Measurements from ENCODE around the gene VPS37B.
"Not testable (repeated sequence)": the region's sequence is repeated elsewhere in the genome, so short reads cannot be mapped to it uniquely, and the experiment has no call there.

The VPS37B gene

DNA sequence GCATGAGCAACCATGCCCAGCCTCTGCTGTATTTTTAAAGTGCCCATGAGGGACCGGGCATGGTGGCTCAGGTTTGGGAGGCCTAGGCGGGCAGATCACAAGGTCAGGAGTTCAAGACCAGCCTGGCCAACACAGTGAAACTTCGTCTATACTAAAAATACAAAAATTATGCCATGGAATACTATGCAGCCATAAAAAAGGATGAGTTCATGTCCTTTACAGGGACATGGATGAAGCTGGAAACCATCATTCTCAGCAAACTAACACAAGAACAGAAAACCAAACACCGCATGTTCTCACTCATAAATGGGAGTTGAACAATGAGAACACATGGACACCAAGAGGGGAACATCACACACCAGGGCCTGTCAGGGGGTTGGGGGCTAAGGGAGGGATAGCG, 9.3 kb upstream of the VPS37B start:
- not testable (repeated sequence) for DNase-seq

DNA sequence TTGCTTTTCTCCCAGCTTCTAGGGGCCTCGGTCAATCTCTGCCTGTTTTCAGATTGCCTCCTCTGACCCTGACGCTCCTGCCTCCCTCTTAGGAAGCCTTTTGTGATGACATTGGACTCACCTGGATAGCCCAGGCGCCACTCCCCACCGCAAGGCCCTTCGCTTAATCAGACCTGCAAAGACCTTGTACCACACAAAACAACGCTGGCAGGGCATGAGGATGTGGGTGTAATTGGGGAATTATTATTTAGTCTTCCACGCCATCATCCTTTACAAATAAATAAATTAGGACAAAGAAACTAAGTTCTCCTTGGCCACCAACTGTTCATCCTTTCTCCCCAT, 7.7 kb upstream of the VPS37B start:
- no peak for DNase-seq

DNA sequence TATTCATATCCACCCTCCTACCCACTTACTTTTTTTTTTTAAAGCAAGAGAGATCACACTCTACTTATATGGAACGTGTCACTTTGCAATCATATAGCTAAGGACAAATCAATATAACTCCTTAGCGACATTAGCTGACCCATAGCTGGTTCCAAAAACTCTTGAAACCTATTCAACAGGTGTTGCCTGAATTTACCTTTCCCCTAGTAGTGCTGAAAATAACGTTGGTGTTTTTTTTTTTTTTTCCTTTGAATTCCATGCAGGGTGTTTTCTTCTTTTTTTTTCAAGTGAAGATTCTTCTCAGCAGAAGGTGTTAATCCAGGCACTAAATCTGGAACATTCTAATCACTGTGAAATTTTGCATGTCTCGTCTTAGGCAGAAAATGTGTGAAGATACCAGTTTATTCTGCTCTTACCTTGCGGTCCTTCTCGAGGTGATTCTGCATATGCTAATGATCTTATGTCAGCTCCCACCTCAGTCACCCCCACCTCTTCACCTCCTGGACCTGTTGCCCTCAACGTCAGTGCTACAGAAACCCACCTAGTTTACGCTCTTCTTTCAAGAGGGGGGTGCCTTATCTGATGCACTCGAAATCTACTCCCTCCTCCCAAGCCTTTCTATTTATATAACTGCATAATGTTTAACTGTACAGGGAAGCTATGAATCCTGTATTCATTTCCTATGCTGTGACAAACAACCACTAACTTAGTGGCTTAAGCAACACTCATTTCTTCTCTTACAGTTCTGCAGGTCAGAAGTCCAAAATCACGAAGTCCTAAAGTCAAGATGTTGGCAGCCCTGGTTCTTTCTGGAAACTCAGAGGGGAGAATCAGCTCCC, 7.1 kb upstream of the VPS37B start:
- no peak for DNase-seq

DNA sequence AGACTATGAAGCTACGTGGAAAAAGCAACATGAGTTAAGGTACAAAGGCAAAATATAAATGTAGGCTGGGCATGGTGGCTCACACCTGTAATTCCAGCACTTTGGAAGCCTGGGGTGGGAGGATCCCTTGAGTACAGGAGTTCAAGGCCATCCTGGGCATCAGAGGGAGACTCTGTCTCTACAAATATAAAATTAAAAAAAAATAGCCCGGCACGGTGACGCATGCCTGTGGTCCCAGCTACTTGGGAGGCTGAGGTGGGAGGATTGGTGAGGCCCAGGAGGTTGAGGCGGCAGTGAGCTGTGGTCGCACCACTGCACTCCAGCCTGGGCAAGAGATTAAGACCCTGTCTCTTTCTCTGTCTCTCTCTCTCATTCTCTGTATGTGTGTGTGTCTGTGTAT, 4.0 kb upstream of the VPS37B start:
- DNase-seq = no peak

DNA sequence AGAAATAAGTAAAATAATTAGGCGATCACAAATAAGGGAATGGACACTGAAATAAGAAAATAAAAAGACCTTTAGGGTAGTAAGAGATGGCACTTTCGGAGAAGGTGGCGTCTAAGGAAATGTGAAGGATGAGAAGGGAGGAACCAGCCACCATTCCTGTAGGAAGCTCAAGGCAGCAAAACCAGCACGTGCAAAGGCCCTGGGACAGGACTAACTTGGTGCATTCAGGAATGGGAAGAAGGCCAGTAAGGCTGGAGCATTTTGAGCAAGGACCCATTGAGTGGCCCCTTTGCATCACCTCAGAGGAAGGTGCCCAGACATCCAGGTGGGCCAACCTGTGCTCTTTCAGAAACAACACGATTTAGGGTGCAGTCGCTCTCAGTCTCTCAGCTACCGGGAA, 738 bp upstream of the VPS37B start:
- no peak for DNase-seq

DNA sequence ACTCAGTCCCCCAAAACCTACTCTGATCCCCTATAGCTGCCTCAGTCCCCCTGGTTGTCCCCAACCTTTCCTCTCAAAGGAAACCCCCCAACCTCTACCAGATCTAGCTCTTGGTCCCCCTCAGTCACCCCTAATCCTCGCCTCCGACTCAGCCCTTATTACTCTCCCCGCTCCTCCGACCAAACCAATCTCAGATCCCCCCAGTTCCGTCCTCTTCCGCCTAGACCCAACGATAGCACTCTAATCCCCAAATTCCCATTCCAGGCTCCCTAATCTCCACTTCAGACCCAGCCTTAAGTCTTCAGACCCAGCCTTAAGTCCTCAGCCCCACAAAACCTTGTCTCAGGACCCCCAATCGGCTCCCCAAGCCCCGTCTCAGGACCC, 612 bp downstream of the VPS37B start:
- DNase-seq = peak; percentile 47

DNA sequence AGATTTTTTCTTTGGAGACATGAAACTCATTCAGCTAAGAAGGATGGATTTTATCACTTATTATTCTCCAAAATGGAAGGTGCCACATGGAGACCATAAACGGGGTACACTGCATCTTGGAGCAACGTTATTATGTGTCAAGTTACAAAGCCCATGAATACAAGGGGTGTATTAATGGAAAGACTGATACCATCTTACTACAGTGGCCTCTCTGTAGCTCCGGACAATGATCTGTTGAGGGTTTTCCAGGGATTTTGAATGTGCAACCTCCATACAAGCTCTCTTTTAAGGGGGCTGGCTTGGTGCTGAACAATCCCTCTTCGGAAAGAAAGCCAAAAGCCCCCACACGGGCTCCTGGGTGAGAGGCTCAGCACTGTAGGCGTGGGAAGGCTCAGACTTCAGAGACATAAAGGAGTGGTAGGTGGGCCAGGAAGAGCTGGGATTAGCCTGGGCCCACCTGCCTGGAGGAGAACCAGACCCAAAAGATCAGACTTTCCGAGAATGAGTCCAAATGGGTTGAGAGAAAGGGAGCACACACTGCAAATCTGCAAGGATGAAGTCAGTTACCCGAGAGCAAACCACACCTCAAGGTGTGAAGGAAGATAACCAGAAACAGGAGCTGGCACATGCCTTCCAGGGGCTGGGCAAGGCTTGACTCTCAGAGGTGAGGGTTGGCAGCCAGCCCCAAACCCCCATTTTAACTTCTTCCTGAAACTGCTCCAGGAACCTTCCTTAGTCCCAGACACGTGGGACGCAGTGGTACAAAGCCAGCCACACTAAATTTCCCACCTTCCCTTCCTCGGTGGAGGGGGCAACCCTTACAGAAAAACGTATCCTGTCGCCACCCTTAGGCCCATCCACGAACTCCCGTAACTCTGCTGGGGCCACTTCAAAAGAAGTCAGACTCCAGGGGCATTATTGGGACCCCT, 1.5 kb downstream of the VPS37B start:
- no peak for DNase-seq

DNA sequence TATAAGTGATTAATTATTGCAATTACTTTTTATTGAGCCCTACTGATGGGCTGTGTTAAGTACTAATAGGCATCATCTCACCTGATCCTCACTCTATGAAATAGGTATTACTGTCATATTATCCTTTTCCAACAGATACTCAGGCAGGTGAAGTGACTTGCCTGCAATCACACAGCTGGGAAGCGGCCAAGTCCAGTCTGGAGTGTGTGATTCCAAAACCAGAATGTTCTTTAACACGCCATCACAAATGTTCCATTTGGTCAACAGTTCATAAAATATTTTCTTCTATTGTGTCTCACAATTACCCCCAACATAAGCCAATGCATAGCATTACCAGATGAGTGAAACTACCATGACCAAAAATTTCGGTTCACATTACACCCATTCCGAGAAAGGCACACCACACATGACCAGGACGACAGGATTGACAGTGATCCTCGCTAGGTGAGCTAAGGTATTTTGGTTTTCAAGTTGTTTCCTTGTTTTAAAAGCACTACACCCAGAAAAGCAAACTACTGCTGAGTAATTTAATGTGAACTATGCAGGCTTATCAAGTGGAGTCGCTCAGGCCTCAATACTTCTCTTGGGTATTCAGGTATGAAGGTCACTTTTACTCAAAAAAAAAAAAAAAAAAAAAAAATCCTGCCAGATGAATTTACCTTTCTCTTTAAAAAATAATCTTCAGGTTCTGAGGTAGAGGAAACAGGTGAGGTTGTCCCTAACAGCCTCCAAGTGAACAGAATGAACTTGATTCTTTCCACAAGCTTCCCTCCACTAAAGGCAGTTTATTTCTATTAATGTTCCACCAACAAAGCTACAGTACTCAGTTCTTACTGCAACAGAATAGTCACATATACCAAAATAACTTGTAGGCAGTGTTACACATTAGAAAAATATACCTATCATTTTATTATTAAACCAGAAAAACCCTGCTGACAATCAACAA, 2.4 kb downstream of the VPS37B start:
- DNase-seq = no peak

DNA sequence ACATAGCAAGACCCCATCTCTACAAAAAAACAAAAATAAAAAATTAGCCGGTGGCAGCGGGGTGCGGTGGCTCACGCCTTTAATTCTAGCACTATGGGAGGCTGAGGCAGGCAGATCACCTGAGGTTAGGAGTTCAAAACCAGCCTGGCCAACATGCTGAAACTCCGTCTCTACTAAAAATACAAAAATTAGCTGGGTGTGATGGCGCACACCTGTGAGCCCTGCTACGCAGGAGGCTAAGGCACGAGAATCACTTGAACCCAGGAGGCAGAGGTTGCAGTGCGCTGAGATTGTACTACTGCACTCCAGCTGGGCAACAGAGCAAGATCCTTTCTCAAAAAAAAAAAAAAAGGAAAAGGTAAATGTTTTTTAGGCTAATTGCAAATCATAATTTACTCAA, 3.2 kb downstream of the VPS37B start:
- not testable (repeated sequence) for DNase-seq

DNA sequence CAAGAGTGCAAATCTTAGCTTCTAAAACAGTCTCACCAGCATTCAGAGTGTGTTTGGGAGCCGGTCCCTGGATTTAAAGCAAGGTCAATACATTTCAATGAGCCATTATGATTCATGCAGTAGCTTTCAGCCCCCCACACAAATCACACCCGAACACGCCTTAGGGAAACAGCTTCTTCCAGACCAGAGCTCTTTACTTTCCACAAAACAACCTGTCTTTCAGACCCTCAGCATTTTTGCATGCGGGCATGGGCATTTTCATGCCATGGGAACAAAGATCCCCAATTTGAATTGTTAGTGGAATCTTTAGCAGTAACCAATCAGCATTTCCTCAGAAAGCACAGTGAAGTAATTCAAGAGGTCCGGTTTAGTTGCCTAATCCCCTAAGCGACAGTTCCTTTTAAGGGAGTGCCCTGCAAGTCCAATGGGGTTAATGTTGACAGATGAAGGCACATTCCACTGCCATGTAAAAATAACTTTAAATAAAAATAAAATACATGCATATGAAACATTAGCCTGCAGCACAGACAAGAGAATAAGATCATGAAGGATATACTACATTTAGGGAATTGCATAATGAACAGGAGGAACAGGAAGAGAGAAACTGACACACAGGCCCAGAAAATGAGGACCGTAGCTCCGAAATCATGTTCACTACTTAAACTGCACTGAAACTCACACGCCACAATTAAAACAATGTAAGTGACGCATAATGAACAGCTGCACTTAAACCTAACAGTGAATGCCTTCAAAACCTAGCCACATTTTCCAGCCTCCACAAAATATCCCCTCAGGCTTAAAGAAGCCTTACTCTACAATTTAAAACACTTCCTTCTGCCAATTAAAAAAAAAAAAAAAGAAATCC, 4.0 kb downstream of the VPS37B start:
- DNase-seq = no peak

DNA sequence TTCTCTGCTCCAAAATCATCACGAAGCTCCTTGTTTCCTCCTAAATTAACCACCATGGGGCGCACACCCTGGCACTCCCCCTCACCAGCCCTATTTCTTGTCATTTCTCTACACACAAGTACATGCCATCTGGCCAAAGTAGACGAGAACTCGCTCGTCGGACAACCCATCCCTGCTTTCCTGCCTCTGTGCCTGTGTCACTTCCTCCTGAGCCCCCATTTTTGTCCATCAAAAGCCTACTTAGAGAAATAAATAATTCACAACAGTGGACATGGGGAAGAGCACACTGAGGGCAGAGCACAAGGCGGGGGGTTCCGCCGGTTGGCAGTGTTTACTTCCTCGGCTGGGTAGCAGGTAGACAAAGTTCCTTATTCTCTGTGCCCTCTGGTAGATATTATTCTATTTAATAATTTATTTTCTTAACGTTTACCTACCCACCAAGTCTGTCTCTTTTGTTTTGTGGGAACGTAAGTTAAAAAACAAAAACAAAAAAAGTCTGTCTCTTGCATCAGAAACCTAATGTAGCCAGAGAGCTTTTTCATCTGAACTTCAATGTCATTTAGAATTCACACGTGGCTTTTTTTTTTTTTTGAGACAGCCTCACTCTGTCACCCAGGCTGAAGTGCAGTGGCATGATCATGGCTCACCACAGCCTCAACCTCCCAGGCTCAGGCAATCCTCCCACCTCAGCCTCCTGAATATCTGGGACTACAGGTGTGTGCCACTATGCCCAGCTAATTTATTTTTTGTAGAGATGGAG, 6.0 kb downstream of the VPS37B start:
- no peak for DNase-seq

DNA sequence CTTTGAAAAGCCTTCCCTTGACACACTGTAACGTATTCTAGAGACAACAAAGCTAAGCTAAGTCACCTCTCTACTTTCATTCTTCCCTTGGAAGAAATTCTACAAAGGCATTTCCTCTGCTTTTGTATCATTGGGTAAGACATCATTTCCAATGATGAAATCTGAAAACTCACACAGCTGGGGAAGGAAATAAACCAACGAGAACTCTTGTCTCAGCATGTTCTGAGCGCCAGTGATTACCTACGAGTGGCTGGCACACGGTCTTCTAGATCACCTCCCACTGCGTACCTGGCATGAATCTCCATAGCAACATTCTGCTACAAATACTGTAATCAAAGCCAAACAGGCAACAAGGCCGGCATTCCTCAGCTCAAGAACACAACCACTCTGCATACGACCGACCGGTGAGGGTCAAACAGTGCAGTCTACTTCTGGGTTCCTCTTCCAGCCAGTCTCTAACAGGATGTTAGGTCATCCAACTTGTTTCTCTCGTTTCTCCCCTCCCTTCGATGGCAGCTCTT, 7.6 kb downstream of the VPS37B start:
- DNase-seq = peak; percentile 88

DNA sequence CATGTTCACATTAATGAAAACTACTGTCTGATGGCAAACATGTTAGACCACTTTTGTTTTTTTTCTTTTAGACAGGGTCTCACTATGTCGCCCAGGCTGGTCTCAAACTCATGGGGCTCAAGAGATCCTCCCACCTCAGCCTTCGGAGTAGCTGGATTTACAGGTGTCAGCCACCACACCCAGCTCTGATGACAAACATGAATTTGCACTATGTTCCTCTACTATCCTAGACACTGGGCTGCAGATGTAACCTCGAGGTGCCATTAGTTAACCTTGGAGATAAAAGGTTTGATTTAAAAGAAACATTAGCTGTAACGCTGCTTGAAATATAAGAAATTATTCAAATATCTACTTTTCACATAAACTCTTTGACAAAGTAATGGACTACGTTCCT, 8.1 kb downstream of the VPS37B start:
- DNase-seq = no peak

DNA sequence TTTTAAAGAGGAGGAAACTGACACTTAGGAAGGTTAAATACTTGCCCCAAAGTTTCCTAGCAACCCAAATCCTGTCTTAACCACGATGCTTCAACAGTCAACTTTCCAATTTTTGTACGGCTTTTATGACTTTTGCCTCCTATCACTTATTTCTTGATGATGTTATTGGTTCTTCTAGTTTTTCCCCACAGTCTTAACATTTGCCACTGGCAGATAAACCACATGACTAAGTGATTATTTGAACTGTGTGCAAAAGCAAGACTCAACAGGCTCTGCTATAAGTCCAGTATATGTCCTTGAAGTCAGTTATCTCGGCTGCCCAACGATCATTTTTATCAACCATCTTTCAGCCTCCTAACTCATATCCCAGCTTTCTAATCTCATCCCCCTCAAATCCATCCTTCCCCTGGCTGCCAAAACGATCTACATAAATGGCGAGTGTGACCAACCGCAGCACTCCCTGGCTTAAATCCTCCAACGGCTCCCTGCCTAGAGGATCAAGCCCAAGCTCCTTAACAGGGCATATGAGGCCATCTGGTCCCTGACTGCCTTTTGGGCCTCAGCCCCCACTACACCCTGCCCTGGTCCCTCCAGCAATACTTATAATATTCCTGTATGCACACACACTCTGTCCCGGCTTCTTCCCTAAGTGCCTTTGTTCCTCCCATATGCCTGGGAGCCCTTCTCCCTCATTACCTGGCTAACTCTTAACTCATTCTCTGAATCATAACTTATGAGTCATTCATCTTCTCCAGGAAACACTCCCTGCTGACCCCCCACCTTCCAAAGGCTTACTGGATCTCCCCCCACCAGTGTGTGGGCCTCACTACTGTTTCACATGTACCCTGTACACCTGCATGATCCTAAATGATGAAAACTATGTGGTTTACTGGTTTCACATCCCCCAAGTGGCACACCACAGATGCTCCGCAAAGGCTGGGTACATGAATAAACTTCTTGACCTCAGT, 8.8 kb downstream of the VPS37B start:
- DNase-seq = peak; percentile 62

DNA sequence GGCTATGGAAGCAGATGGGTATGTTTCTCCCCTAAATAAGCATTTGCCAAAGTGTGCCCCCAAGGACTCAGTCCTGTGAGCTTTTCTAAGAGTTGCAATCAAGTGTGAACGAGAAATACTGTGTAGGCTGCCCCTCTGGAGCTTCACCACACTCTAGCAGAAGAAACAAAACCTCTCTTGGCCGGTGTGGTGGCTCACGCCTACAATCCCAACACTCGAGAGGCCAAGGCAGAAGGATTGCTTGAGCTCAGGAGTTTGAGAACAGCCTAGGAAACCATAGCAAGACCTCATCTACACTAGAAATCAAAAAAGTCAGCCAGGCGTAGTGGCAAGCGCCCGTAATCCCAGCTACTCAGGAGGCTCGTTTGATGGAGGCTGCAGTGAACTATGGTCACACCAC, 9.8 kb downstream of the VPS37B start:
- DNase-seq = no peak

DNA sequence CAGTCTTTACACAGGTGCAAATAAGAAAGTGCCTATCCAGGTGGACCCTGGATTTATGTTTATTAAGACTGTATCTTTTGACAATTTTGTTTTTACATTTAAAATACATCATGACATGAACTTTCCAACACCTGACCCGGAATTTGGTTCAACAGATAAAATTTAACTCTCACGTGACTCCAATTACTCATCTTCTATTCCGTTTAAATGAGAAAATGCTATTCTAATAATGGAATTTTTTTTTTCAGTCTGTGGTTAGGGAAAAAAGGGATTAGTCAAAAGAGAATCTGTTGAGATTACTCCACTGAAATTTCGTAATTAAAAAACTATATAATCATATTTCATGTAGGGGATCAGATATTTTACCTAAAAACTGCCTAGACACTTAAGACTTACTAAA, 11.1 kb downstream of the VPS37B start:
- no peak for DNase-seq

DNA sequence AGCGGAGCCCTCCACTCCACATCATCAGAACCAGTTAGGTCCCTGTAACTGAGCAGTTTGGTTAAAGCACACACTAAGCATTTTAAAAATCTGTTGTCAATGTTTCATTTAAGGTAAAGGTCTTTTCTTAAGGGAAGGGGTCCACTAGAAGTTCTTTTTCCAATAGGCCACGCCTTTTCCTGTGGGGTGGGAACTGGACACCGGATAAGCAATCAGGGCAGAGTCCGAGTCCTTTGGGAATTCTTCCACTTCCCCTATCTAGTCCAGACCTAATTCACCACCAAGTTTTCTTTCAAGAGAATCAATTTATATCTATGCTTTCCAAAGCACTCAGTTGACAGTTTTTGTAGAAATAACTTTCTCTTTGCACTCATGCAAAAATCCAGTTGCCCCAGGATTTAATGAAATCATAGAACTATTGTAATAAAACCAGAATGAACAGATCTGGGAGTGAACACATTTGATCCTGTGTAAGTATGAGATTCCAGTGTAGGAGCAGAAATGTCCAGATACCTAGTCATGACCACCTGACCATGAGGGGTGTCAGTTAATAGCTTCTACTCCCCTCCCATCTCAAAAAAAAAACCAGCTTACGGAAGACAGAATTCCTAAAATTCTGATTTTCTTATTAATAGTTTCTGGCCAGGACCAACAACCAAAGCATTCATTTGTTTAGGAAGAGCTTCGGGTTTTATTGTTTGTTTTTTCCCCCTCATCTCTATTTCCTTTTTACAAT, 11.7 kb downstream of the VPS37B start:
- DNase-seq = no peak

DNA sequence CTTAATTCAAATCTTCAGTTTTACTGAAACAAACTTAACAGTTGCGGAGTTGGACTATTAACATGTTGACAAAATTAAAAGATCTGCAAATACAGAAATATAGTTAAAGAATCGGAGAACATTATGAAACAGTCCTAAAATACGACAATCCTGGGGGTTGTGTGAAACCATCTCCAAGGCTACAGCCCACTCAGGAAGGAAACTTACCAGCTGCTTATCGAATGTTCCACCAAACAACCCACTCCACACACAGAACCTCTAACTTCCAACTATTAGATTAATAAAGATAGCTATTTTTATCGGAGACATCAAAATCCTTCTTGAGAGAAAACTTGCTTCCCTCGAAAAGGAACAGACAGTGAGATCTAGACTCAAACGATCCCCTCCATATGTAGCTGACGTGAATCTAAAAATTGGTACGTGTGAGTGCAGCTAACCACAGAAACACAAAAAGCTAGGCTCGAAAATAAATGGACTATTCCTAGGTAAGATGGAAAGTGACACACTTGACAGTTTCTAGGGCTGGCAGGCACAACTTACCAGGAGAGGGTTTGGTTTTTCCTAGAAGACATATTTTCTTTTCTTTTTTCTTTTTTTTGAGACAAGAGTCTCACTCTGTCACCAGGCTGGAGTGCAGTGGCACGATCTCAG, 12.9 kb downstream of the VPS37B start:
- DNase-seq = no peak
